Head of caudate nucleus (tissue), 42 donors: ENCODE results near the gene CAVIN1.
"Not testable (repeated sequence)": the region's sequence is repeated elsewhere in the genome, so short reads cannot be mapped to it uniquely, and the experiment has no call there.

ENCODE experiments used
- DNase-seq, 42 donors: peaks; one replicate each; pipeline versions ENCODE4 v3.0.0 to v3.0.0-alpha.2; 2020 to 2021; ENCODE audit warnings: mixed read lengths in 7 of 42
- intact Hi-C: fragments of 100-400 bp; cut with DNase I; formaldehyde crosslinking; loops from one replicate; pipeline ENCODE4 v1.15.0; 2022

Gene CAVIN1

DNA sequence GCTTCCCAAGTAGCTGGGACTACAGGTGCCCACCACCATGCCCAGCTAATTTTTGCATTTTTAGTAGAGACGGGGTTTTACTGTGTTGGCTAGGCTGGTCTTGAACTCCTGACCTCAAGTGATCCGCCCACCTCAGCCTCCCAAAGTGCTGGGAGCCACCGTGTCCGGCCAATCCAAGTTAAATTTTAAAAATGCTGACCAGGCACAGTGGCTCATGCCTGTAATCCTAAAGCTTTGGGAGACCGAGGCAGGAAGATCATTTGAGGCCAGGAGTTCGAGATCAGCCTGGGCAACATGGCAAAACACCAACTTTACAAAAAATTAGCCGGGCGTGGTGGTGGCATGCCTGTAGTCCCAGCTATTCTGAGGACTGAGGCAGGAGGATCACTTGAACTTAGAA, 31.6 kb downstream of the CAVIN1 start:
- intact Hi-C loops: not testable (repeated sequence)

DNA sequence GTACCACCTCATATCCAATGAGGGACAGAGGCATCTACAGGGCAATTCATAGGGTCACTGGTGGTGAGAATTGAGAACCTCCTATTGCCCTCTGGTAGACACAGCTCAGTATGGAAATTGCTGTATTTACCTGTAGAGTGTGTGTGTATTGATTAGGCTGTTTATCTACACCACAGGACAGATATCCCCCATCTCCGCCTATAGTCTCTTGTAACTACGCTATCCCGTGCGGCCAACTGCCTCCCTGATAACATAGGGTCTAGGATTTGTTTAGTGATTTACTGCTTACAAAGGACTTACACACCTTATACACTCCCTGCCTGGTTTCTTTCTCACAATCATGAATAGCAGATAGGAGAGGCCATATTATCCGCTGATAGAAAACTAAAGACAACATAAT, 33.2 kb downstream of the CAVIN1 start:
- intact Hi-C loops: loop anchor here (2.0 to 5.0 kb wide), 2 partner anchors 63 to 69 kb away; partner anchors contain the start of gene ATP6V0A1
- no peak for DNase-seq

More for the DNA sequence above, 31.6 kb downstream of the CAVIN1 start:
- DNase-seq: not testable (repeated sequence)

DNA sequence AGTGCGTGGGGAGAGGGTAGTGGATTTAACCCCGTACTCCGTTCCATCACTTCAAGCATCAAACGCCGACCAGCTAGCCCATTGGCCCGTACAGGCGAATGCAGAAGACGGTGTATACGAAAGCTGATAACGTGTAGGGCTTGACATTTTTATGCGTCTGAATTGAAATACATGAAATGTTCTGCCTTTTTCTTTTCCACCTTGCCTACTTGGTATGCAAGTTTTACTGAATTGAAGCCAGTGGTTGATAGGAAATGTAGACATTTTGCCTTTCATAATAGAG, 34.0 kb downstream of the CAVIN1 start:
- peak in 1 of 42 donors; percentile 47 for DNase-seq
- intact Hi-C loops: loop anchor here (2.0 to 5.0 kb wide), 2 partner anchors 62 to 70 kb away; partner anchors contain the start of gene ATP6V0A1

GRCh38 chr17:42388381-42389134, 34.5 kb downstream of the CAVIN1 start, which contains the start of gene STAT3:
Gene STAT3, minus strand, starts transcription at chr17:42388442. Its CDS starts 39,926 bp downstream, at chr17:42348516.
- intact Hi-C loops: loop anchor here (2.0 to 5.0 kb wide), 2 partner anchors 61 to 70 kb away; partner anchors contain the start of gene ATP6V0A1
- peak; percentile 99 to 100 (median 100) for DNase-seq

DNA sequence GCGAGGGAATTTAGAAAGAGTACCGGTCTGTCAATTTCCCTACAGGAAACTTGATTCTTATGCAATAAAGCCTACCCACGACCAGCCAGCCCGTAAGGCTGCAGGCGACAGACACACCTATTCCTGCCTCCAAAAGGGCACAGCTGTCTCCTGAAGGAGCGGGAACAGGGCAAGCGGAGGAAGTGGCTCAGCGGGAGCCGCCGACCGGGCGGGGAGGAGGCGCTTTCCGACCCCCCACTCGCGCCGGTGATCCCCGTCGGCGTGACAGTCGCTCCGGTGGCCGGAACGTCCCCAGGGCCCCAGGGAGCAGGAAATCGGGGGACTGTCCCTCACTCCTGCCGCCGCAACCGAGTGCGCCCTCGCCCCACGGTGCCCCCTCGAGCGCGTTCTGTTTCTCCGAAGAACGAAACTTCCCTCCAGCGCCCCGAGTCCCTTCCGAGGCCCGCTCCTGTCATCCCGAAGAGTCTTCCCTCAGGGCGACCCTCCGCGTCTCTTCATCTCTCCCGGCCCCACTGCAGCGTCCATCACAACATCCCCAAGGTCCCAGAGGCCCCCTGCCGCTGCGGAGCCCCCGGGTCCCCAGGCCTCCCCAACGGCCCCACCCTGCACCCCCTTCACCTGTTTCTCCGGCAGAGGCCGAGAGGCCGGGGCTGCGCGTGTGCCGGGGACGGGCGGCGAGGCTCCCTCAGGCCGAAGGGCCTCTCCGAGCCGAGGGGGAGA, 35.2 kb downstream of the CAVIN1 start:
- DNase-seq: peak in 41 of 42 donors; percentile 22 to 83 (median 53)
- intact Hi-C loops: loop anchor here (2.0 to 5.0 kb wide), 2 partner anchors 61 to 71 kb away; partner anchors contain the start of gene ATP6V0A1

GRCh38 chr17:42386777-42387657, 36.0 kb downstream of the CAVIN1 start:
- DNase-seq: peak in 1 of 42 donors; percentile 34
- intact Hi-C loops: loop anchor here (5.0 kb wide), 1 partner anchor 60 kb away; no protein-coding TSS in a partner anchor

DNA sequence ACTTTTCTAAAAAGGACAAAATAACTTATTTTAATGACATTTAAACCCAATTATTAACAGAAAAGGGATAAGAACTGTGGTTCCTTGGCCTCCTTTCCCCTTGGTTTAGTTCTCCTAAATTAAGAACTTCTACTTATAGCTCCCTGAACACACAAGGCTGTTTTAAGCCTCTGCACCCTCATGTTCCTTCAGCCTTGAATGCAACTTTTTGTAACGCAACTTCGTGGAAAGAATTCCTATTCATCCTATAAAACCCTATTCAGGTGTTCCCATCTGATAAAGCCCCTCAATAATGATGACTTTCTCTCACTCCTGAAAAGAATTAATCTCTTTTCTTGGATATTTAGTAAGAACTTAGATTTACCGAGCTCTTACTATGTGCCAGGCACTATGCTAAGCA, 41.2 kb downstream of the CAVIN1 start:
- no peak for DNase-seq
- intact Hi-C loops: no loop called here

DNA sequence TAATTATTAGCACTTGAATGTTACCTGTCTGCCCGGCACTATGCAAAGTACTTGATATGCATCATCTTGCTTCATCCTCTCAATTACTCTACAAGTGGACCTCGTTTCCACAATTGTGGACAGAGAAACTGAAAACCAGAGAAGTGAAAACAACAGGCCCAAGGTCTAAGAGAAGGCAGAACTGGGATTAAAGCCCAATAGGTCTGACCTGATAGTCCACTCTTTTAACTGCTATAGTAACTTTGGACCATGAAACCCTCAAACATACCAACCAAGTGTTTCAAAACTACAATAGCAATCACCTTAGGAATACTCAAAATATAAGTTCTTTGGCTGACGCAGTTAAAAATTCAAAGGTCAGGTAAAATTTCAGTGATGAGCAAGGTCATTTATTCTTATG, 42.1 kb downstream of the CAVIN1 start:
- intact Hi-C loops: no loop called here
- DNase-seq: no peak

GRCh38 chr17:42378959-42379594, 44.0 kb downstream of the CAVIN1 start:
- DNase-seq: peak in 3 of 42 donors; percentile 10 to 20 (median 11)
- intact Hi-C loops: no loop called here

- intact Hi-C loops: no loop called here
Measured at GRCh38 chr17:42378359-42378958, 44.6 kb downstream of the CAVIN1 start.

DNA sequence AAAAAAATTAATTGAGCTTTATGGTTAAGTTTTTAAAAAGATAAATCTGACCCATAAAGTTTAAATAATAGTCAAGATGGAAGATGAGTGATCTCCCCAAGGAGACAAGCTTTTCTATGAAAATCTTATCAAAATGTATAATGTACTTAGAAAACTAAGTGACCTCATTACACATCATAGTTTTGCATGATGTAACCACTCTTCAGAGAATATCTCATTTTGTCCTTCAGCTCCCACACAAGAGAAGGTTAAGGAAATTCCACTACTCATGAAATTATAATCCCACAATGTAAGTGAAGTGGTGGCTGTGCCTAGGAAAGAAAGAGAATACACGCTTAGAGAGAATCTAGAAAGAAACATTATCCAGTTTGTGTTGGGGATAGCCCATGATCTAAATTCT, 49.2 kb downstream of the CAVIN1 start:
- intact Hi-C loops: no loop called here
- DNase-seq: no peak

More at GRCh38 chr17:42378359-42378958, 44.6 kb downstream of the CAVIN1 start:
- DNase-seq: no peak

GRCh38 chr17:42372142-42372541, 50.9 kb downstream of the CAVIN1 start:
- no peak for DNase-seq
- intact Hi-C loops: no loop called here

GRCh38 chr17:42368797-42369561, 54.1 kb downstream of the CAVIN1 start:
- intact Hi-C loops: not testable (repeated sequence)

DNA sequence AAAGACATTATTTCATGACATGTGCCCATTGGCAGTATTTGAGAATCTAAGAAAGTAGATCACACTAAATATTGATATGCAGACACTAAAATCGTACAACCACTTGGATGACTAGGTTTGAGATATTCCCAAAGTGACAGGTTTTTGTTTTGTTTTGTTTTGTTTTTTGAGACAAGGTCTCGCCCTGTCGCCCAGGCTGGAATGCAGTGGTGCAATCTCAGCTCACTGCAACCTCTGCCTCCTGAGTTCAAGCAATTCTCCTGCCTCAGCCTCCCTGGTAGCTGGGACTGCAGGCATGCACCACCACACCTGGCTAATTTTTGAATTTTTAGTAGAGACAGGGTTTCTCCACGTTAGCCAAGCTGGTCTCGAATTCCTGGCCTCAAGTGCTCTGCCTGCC, 54.7 kb downstream of the CAVIN1 start:
- intact Hi-C loops, DNase-seq: not testable (repeated sequence)

More at GRCh38 chr17:42368797-42369561, 54.1 kb downstream of the CAVIN1 start:
- DNase-seq: not testable (repeated sequence)

DNA sequence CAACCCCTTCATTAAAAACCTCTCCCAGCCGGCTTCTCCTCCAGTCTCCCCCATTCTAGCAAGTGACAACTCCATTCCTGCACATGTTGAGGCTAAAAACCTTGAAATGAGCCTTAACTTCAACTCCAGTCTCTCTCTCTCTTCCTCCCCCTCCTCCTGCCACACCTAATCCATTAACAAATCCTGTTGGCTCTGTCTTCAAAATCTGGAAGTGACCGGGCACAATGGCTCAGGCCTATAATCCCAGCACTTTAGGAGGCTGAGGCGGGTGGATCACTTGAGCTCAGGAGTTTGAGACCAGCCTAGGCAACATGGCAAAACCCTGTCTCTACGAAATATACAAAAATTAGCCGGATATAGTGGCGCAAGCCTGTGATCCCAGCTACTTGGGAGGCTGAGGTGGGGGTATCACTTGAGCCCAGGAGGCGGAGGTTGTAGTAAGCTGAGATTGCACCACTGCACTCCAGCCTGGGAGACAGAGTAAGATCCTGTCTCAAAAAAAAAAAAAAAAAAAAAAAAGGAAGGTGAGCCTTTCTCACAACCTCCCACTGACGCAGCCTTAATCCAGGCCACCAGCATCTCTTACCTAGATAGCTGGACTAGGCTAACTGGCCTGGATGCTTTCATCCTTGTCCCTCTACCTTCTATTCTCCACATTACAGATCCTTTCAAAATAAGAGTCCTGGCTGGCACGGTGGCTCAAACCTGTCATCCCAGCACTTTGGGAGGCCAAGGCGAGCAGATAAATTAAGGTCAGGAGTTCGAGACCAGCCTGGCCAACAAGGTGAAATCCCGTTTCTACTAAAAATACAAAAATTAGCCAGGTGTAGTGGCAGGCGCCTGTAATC, 56.7 kb downstream of the CAVIN1 start:
- DNase-seq, intact Hi-C loops: not testable (repeated sequence)

GRCh38 chr17:42365136-42365535, 57.9 kb downstream of the CAVIN1 start:
- DNase-seq: no peak
- intact Hi-C loops: no loop called here
